D721Med (cell line): ENCODE measurements around the gene ERC2.

Experiments
- DNase-seq: peaks from one replicate; pipeline ENCODE4 v3.0.0; 2011; ENCODE audit warnings: low spot score; ENCODE audit not compliant: insufficient read length
- FAIRE-seq: peaks from 2 replicates; lab custom pipeline; 2011; peaks lifted over from hg19 to GRCh38; lab: Jason Lieb, UNC
- TF ChIP-seq, protein P1 (sequence below): IDR thresholded peaks from 2 replicates; pipeline ENCODE4 v1.5.1; 2012; ENCODE audit warnings: mild to moderate bottlenecking, control low read depth; ENCODE audit not compliant: insufficient read depth; ENCODE audit errors: missing control alignments

Gene ERC2

DNA sequence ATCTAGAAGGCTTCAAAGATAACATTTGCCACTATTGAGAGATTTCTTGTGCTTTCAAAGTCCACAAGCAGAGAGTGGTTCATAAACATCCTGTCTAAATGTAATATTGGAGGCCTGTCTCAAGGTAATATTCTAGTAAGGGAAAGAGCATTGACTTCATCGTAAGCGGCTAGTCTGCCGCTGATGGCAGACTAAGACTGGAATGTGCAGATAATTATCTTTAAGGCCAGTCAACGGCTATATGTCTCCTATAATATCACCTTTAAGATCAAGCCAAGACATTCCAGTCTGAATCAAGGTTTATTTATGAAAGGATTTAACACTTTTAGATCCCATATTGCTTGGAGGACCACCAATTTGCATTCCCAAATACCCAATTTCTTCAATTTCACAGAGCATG is 557.0 kb downstream of the ERC2 start:
- TF ChIP-seq, protein P1, sequence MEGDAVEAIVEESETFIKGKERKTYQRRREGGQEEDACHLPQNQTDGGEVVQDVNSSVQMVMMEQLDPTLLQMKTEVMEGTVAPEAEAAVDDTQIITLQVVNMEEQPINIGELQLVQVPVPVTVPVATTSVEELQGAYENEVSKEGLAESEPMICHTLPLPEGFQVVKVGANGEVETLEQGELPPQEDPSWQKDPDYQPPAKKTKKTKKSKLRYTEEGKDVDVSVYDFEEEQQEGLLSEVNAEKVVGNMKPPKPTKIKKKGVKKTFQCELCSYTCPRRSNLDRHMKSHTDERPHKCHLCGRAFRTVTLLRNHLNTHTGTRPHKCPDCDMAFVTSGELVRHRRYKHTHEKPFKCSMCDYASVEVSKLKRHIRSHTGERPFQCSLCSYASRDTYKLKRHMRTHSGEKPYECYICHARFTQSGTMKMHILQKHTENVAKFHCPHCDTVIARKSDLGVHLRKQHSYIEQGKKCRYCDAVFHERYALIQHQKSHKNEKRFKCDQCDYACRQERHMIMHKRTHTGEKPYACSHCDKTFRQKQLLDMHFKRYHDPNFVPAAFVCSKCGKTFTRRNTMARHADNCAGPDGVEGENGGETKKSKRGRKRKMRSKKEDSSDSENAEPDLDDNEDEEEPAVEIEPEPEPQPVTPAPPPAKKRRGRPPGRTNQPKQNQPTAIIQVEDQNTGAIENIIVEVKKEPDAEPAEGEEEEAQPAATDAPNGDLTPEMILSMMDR = no peak
- DNase-seq (no peak), FAIRE-seq (no peak)

- TF ChIP-seq, protein P1 = no peak
- no peak for FAIRE-seq
- no peak for DNase-seq
Observed at GRCh38 chr3:55910543-55910942, 557.7 kb downstream of the ERC2 start.

DNA sequence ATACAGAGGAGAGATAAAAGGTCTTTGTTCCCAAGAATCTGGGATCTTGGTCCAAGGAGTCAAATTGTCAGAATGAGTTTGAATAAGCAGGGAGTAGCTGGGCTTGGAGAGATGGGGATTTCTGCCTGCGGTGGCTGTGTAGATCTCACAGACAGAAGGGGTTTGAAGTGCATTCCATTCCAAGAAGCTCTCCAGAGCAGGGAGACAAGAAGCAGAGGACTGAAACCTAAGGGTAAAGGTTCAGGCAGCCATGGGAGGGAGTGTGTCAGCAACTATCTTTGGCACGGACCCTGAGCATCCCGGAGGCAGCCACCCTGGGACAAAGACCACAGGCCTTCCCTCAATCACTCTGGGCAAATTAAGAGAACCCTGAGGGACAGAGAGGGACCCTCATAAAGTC is 558.9 kb downstream of the ERC2 start:
- FAIRE-seq (no peak), DNase-seq (no peak)
- TF ChIP-seq, protein P1 = no peak

DNA sequence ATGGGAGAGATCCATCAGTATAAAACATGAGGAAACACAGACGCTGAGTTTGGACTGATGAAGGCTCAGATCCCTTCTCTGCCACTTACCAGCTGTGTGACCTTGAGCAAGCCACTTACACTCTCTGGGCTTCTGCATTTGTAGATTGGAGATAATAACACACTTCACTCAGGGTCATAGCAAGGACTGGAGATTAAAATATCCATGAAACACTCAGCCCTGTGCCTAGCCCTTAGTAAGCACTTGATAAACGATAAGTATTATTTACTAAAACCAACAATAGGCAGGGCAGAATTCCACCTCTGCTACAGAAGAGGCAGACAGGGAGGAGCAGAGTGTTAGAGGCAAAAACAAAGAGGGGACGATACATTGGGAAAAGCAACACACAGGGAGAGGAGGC is 560.7 kb downstream of the ERC2 start:
- TF ChIP-seq, protein P1 = no peak
- no peak for DNase-seq
- no peak for FAIRE-seq

- TF ChIP-seq, protein P1 = no peak
- FAIRE-seq (no peak), DNase-seq (no peak)
Observed at GRCh38 chr3:55906896-55907295, 561.4 kb downstream of the ERC2 start.

DNA sequence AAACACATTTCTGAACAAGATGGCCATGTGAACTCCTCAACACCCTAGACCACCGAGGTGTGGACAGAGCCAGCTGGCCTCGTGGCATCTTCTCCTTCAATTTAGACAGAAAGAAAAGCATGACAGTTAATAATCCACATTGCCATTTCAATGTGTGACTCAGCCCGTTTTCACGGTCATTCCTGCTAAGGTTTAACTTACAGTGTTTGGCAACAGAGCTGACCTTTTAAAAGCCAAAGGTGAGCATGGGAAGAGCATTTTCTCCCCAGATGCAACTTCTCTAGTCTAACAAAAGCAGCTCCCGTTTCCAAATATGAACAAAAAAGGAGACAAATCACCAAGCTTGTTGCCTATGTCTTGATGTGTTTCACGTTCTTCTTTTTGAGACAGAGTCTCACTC is 563.6 kb downstream of the ERC2 start:
- DNase-seq (no peak), FAIRE-seq (no peak)
- TF ChIP-seq, protein P1 = no peak

- FAIRE-seq (no peak), DNase-seq (no peak)
- TF ChIP-seq, protein P1 = no peak
Observed at GRCh38 chr3:55903680-55904079, 564.6 kb downstream of the ERC2 start.
